GM19043 (cell line): ENCODE measurements around the gene KLHL5.
"Not testable (repeated sequence)": the region's sequence is repeated elsewhere in the genome, so short reads cannot be mapped to it uniquely, and the experiment has no call there.

Source experiments
- ATAC-seq: cut with Tn5 transposase; IDR thresholded peaks from one replicate; pipeline ENCODE4 v1.9.1; 2021; ENCODE audit warnings: low read depth; ENCODE audit not compliant: unreplicated experiment

The KLHL5 gene, protein sequence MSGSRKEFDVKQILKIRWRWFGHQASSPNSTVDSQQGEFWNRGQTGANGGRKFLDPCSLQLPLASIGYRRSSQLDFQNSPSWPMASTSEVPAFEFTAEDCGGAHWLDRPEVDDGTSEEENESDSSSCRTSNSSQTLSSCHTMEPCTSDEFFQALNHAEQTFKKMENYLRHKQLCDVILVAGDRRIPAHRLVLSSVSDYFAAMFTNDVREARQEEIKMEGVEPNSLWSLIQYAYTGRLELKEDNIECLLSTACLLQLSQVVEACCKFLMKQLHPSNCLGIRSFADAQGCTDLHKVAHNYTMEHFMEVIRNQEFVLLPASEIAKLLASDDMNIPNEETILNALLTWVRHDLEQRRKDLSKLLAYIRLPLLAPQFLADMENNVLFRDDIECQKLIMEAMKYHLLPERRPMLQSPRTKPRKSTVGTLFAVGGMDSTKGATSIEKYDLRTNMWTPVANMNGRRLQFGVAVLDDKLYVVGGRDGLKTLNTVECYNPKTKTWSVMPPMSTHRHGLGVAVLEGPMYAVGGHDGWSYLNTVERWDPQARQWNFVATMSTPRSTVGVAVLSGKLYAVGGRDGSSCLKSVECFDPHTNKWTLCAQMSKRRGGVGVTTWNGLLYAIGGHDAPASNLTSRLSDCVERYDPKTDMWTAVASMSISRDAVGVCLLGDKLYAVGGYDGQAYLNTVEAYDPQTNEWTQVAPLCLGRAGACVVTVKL

GRCh38 chr4:39062094-39062769 lies at the start of gene KLHL5:
Gene KLHL5, plus strand, starts transcription at chr4:39062232. Its CDS starts 421 bp downstream, at chr4:39062653.
- ATAC-seq: no peak

DNA sequence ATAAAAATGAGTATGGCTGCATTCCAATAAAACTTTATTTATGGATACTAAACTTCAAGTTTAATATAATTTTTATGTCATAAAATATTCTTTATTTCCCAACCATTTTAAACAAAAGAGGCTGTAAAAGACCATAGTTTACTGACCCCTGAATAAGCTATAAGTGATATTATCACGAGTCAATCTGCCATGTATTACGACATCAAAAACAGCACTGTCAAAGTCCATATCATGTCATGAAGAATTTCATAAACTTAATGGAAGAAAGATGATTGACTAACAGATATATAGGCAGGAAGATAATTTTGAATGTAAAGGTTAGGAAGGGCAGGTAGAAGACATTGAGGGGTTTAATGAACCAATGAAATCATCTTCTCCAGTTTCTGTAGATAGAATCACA lies 48.0 kb upstream of the KLHL5 start:
- no peak for ATAC-seq

GRCh38 chr4:39020130-39020529 lies 41.9 kb upstream of the KLHL5 start:
- no peak for ATAC-seq

DNA sequence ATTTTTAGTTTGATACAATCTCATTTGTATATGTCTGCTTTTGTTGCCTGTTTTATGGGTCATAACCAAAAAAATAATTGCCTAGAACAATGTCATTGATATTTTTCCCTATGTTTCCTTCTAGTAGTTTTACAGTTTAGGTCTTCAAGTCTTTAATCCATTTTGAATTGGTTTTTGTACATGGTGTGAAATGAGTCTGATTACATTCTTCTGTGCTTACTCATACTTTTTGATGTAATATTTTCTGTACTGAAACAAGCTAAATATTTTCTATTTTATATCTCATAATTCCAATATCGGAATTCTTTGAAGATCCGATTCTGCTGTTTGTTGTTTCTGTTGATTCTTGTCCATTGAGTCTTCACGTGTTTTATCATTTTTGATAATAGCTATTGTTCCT lies 40.4 kb upstream of the KLHL5 start:
- ATAC-seq: no peak

- no peak for ATAC-seq
These were observed 39.8 kb upstream of the KLHL5 start for GRCh38 chr4:39022241-39022640.

- no peak for ATAC-seq
These were observed 39.0 kb upstream of the KLHL5 start for GRCh38 chr4:39023059-39023458.

- no peak for ATAC-seq
These were observed 37.6 kb upstream of the KLHL5 start for GRCh38 chr4:39024311-39024865.

- ATAC-seq: no peak
These were observed 36.4 kb upstream of the KLHL5 start for GRCh38 chr4:39025552-39026085.

- no peak for ATAC-seq
These were observed 35.9 kb upstream of the KLHL5 start for GRCh38 chr4:39026096-39026495.

DNA sequence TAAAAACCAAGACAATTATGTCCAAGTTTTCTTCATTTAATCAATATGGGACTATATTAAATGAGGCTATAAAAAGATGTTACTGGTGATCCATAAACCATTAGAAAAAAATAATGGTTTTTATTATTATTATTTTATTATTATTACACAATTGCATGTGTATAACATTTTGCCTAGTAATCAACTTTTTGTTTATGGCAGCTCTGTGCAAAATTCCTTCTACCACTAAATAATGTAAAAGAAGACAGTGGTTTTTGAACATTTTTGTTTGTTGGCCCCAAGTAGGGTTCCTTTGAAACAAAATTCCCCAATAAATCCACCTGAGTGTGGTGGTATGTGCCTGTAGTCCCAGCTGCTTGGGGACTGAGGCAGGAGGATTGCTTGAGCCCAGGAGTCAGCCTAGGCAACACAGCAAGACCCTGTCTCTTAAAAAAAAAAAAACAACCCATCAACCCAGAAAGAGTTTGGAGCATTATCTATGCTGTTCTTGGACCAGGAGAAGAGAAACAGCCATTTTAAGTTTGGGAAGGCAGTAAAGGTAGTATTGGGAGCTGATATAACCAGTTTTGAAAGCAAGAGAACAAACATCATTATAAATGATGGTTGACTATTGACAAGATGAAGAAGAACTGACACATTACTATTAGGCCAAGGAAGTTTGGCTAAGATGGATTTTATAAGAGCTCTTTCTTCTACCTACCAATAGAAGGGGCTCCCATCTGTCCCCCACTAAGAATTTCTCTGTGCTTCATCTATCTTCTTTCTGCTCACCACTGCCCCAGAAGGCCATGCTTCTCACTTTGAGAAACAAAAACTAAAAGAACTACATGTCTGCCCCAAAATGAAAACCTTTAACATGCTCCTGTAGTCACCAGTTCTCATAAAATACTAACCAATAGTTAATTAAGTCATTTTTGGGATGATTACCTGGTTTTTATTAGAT lies 32.0 kb upstream of the KLHL5 start:
- ATAC-seq: peak; percentile 41

- ATAC-seq: no peak
These were observed 31.3 kb upstream of the KLHL5 start for GRCh38 chr4:39030725-39031124.

GRCh38 chr4:39031590-39032020 lies 30.4 kb upstream of the KLHL5 start:
- not testable (repeated sequence) for ATAC-seq

GRCh38 chr4:39032218-39033085 lies 29.6 kb upstream of the KLHL5 start, which contains the start of gene TMEM156:
Gene TMEM156, minus strand, starts transcription at chr4:39032409. Its CDS starts 96 bp downstream, at chr4:39032313.
- ATAC-seq: peak; percentile 61

GRCh38 chr4:39036172-39036571 lies 25.9 kb upstream of the KLHL5 start:
- no peak for ATAC-seq

DNA sequence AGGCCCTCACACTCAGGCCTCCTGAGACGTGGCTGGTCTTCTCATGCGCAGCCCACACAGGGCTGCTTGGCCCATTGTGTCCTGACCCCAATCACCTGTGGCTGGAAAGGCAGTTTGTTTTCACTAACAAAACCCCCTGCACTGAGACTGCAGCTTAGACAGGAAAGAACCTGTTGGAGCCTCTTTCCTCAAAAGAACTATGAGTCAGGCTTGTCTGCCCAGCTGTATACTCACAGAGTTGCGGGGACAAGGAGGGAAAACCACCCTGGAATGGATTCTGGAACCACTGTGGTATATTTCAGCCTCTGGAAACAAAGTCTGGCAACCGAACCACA lies 24.6 kb upstream of the KLHL5 start:
- no peak for ATAC-seq

DNA sequence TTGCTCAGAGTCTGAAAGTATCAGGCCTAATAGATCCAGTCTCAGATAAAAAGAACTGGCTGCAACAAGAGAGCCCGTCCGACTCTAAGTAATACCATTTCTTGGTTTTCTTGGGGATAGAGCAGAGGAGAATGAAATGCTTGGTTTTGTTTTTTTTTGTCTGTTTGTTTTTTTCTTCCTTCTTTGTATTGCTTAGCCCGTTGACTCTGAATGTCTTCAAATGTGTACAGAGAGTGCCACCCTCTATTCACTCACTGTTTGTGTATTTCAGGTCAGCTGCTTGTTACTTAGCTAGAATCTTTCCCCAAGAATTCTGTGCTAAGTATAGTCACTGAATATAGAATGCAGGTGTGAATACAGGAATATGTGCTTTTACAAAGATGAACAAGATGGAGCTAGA lies 24.1 kb upstream of the KLHL5 start:
- no peak for ATAC-seq

GRCh38 chr4:39039108-39039507 lies 22.9 kb upstream of the KLHL5 start:
- ATAC-seq: no peak

GRCh38 chr4:39042366-39042765 lies 19.7 kb upstream of the KLHL5 start:
- ATAC-seq: no peak
